Stimulated activated CD4-positive, alpha-beta T cell treated with anti-CD3 and anti-CD28 coated beads, Interleukin-15, amount 100 ng/mL, for 24 hours (primary cell): ENCODE results near the gene RNPEPL1.

Experiments used
- DNase-seq: peaks from one replicate; pipeline ENCODE4 v3.0.0-alpha.2; 2020

The RNPEPL1 gene

DNA sequence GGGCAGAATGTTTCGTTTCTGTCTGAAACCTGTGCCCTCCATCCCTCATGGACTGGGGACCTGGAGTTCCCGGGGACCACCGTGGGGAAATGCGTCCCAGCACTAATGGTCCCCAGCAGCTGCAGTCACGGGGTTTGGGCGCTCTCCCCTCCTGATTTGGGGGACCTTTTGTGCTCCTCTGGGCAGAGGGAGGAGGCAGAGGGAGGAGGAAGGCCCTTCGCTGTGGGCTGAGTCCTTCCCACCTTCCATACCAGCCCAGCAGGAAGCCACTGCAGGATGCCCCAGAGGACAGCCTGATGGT lies 60.2 kb downstream of the RNPEPL1 start:
- DNase-seq, result no peak

DNA sequence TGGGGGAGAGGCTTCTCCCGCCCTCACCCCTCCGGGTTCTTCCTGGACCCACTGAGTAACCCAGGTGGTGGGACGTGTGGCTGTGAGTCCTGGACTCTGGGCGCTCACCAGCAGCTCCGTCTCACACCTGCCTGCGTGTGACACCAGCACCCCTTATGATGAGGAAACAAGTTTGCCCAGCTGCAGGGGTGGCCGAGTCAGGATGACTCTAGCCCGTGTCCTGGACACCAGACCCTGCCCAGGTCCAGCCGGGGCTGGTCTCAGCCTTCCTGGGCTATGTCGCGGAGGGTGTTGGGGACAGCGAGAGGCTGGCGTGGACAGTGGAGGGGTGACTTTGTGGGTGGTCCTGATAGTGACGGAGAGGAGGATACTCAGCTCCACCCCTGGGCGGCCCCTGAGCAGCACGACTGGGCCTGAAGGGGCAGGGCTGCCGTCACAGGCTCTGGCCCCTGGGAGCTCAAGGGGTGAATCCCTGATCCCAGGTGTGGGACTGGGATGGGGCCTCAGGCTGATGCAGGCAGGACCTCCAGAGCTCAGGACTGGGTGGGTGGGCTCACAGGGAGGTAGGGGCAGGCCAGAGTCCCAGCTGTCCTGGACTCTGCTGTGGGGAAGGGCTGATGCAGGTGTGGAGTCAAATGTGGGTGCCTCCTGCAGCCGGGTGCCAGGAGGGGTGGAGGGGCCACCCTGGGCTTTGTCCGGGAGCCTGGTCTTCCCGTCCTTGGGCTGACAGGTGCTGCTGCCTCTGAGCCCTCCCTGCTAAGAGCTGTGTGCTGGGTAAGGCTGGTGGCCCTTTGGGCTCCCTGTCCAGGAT lies 60.7 kb downstream of the RNPEPL1 start:
- DNase-seq, result no peak

DNA sequence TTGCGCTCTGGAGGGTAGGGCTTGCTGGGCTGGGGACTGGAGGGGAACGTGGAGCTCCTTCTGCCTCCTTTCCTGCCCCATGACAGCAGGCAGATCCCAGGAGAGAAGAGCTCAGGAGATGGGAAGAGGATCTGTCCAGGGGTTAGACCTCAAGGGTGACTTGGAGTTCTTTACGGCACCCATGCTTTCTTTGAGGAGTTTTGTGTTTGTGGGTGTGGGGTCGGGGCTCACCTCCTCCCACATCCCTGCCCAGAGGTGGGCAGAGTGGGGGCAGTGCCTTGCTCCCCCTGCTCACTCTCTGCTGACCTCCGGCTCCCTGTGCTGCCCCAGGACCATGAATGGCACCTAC lies 61.3 kb downstream of the RNPEPL1 start:
- no peak for DNase-seq

DNA sequence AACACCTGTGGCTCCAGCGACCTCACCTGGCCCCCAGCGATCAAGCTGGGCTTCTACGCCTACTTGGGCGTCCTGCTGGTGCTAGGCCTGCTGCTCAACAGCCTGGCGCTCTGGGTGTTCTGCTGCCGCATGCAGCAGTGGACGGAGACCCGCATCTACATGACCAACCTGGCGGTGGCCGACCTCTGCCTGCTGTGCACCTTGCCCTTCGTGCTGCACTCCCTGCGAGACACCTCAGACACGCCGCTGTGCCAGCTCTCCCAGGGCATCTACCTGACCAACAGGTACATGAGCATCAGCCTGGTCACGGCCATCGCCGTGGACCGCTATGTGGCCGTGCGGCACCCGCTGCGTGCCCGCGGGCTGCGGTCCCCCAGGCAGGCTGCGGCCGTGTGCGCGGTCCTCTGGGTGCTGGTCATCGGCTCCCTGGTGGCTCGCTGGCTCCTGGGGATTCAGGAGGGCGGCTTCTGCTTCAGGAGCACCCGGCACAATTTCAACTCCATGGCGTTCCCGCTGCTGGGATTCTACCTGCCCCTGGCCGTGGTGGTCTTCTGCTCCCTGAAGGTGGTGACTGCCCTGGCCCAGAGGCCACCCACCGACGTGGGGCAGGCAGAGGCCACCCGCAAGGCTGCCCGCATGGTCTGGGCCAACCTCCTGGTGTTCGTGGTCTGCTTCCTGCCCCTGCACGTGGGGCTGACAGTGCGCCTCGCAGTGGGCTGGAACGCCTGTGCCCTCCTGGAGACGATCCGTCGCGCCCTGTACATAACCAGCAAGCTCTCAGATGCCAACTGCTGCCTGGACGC lies 61.9 kb downstream of the RNPEPL1 start:
- no peak for DNase-seq
